H1 (cell line): ENCODE results near the gene KSR2. TPM values are rescaled to one million over a fixed set of nuclear protein-coding genes. Genes with fewer than 3 reads are reported as not detected.

Experiments
- CTCF ChIA-PET: fragments of 300-600 bp; sonication (Branson Sonifier 250); formaldehyde crosslinking; loops from one replicate; lab custom pipeline; 2021; ENCODE audit not compliant: partially characterized antibody; lab: Charles Lee
- POLR2A ChIA-PET: fragments of 300-600 bp; sonication (Branson Sonifier 250); formaldehyde crosslinking; loops from one replicate; lab custom pipeline; 2021; ENCODE audit warnings: inconsistent platforms; ENCODE audit not compliant: partially characterized antibody; lab: Charles Lee
- DNase-seq, 2 experiments: peaks; one replicate each; pipeline versions ENCODE4 v3.0.0 to v3.0.0-alpha.2; 2010 to 2022; ENCODE audit warnings: low spot score in 2 of 2, low read depth in 1 of 2, mixed read lengths in 1 of 2
- FAIRE-seq: peaks from 2 replicates; lab custom pipeline; 2011; peaks lifted over from hg19 to GRCh38; lab: Jason Lieb, UNC
- H2AFZ ChIP-seq: 2 replicates; pipeline ENCODE4 v1.8.1; 2012; ENCODE audit warnings: low read length, inconsistent platforms
- H2AK5ac ChIP-seq: 2 replicates; pipeline ENCODE4 v1.6.1; 2013; ENCODE audit warnings: low read depth, low read length
- H2BK120ac ChIP-seq: replicated peaks from 2 replicates; pipeline ENCODE3; 2013; ENCODE audit warnings: low read depth, low read length, inconsistent platforms
- H2BK12ac ChIP-seq: 2 replicates; pipeline ENCODE4 v1.6.1; 2013; ENCODE audit warnings: low read depth, low read length
- H2BK15ac ChIP-seq: 2 replicates; pipeline ENCODE4 v1.6.1; 2013; ENCODE audit warnings: low read length
- H2BK20ac ChIP-seq: 2 replicates; pipeline ENCODE4 v1.6.1; 2013; ENCODE audit warnings: low read length
- H2BK5ac ChIP-seq: 2 replicates; pipeline ENCODE4 v1.6.1; 2013; ENCODE audit warnings: low read depth, low read length
- H3K14ac ChIP-seq: 2 replicates; pipeline ENCODE4 v1.6.1; 2013; ENCODE audit warnings: inconsistent platforms; ENCODE audit not compliant: insufficient read length
- H3K18ac ChIP-seq: 2 replicates; pipeline ENCODE4 v1.6.1; 2013; ENCODE audit warnings: low read length; ENCODE audit errors: extremely low read depth
- H3K23ac ChIP-seq: 2 replicates; pipeline ENCODE4 v1.6.1; 2013; ENCODE audit warnings: inconsistent platforms; ENCODE audit not compliant: insufficient read length
- H3K23me2 ChIP-seq: 2 replicates; pipeline ENCODE4 v1.6.1; 2013; ENCODE audit warnings: low read depth, low read length
- H3K27ac ChIP-seq: 2 replicates; pipeline ENCODE4 v1.6.1; 2011; ENCODE audit warnings: low read depth, low read length, inconsistent platforms
- H3K27me3 ChIP-seq, 4 experiments: replicated peaks in 1 of 4; 1 replicate in 1 of 4; 2 replicates in 3 of 4; pipeline versions ENCODE4 v1.6.1 to v1.8.1; 2011 to 2013; ENCODE audit warnings: low read length in 3 of 4, mild to moderate bottlenecking in 3 of 4, inconsistent platforms in 2 of 4, mixed read lengths in 2 of 4, moderate library complexity in 1 of 4; ENCODE audit not compliant: control insufficient read depth in 3 of 4, insufficient read depth in 3 of 4; ENCODE audit errors: extremely low read depth in 1 of 4
- H3K36me3 ChIP-seq, 4 experiments: 2 replicates each; pipeline versions ENCODE4 v1.6.1 to v1.8.1; 2011 to 2013; ENCODE audit warnings: mild to moderate bottlenecking in 4 of 4, low read length in 3 of 4, moderate library complexity in 2 of 4, control low read depth in 1 of 4, inconsistent platforms in 1 of 4; ENCODE audit not compliant: insufficient read depth in 4 of 4, control insufficient read depth in 2 of 4
- H3K4ac ChIP-seq: replicated peaks from 2 replicates; pipeline ENCODE3; 2013; ENCODE audit warnings: low read length, low read depth, mixed read lengths, inconsistent platforms; ENCODE audit not compliant: insufficient read length
- H3K4me1 ChIP-seq, 4 experiments: replicated peaks in 1 of 4; 1 replicate in 1 of 4; 2 replicates in 3 of 4; pipeline versions ENCODE4 v1.6.1 to v1.8.1; 2011 to 2013; ENCODE audit warnings: low read length in 3 of 4, inconsistent platforms in 2 of 4, mixed read lengths in 1 of 4; ENCODE audit not compliant: insufficient read depth in 4 of 4, control insufficient read depth in 3 of 4
- H3K4me2 ChIP-seq, 2 experiments: 2 replicates each; pipeline versions ENCODE4 v1.6.1 to v1.8.1; 2011 to 2013; ENCODE audit warnings: low read depth in 2 of 2, low read length in 2 of 2, control low read depth in 1 of 2, inconsistent platforms in 1 of 2, mild to moderate bottlenecking in 1 of 2; ENCODE audit not compliant: insufficient read depth in 1 of 2
- H3K4me3 ChIP-seq, 4 experiments: fragments of 200-600, 300-600 bp in 1 of 4; sonication (generic), shearing (Covaris generic), sonication (Bioruptor Twin) in 1 of 4; 2 replicates each; pipeline versions ENCODE4 v1.5.1 to v1.8.1; 2011 to 2016; ENCODE audit warnings: low read length in 4 of 4, low read depth in 3 of 4, control low read depth in 2 of 4, inconsistent platforms in 2 of 4, mild to moderate bottlenecking in 2 of 4, mixed read lengths in 1 of 4, moderate library complexity in 1 of 4; ENCODE audit not compliant: insufficient read depth in 2 of 4; ENCODE audit errors: extremely low read depth in 1 of 4
- H3K56ac ChIP-seq: replicated peaks from 2 replicates; pipeline ENCODE3; 2013; ENCODE audit warnings: low read depth, mild to moderate bottlenecking, mixed read lengths, low read length, inconsistent platforms; ENCODE audit not compliant: insufficient read length
- H3K79me1 ChIP-seq: 2 replicates; pipeline ENCODE4 v1.6.1; 2013; ENCODE audit warnings: low read depth, low read length, control low read depth
- H3K79me2 ChIP-seq, 2 experiments: 2 replicates each; pipeline versions ENCODE4 v1.6.1 to v1.8.1; 2012 to 2013; ENCODE audit warnings: low read length in 2 of 2, mild to moderate bottlenecking in 2 of 2, inconsistent platforms in 1 of 2; ENCODE audit not compliant: insufficient read depth in 2 of 2, control insufficient read depth in 1 of 2
- H3K9ac ChIP-seq, 4 experiments: replicated peaks in 1 of 4; 1 replicate in 1 of 4; 2 replicates in 3 of 4; pipeline versions ENCODE4 v1.6.1 to v1.8.1; 2011 to 2013; ENCODE audit warnings: low read depth in 3 of 4, low read length in 3 of 4, control low read depth in 2 of 4, mild to moderate bottlenecking in 2 of 4, moderate library complexity in 2 of 4, inconsistent platforms in 1 of 4; ENCODE audit errors: extremely low read depth in 1 of 4
- H3K9me3 ChIP-seq, 2 experiments: 2 replicates each; pipeline versions ENCODE4 v1.6.1 to v1.8.1; 2012 to 2013; ENCODE audit warnings: mild to moderate bottlenecking in 2 of 2, moderate library complexity in 2 of 2, control low read depth in 1 of 2, inconsistent platforms in 1 of 2, low read depth in 1 of 2, low read length in 1 of 2, mixed read lengths in 1 of 2; ENCODE audit not compliant: insufficient read depth in 2 of 2
- H4K20me1 ChIP-seq, 2 experiments: replicated peaks in 1 of 2; 2 replicates each; pipeline versions ENCODE3 to v1.8.1; 2011 to 2013; ENCODE audit warnings: inconsistent platforms in 2 of 2, low read length in 2 of 2, mild to moderate bottlenecking in 1 of 2; ENCODE audit not compliant: insufficient read depth in 2 of 2, control insufficient read depth in 1 of 2
- H4K5ac ChIP-seq: 2 replicates; pipeline ENCODE4 v1.6.1; 2013; ENCODE audit warnings: low read length, low read depth, mixed read lengths, inconsistent platforms; ENCODE audit not compliant: insufficient read length
- H4K8ac ChIP-seq: 2 replicates; pipeline ENCODE4 v1.8.0; 2013; ENCODE audit warnings: mild to moderate bottlenecking, moderate library complexity, low read length, inconsistent platforms; ENCODE audit not compliant: insufficient read depth; ENCODE audit errors: extremely low read depth
- H4K91ac ChIP-seq: replicated peaks from 2 replicates; pipeline ENCODE3; 2013; ENCODE audit warnings: low read length, mixed read lengths, inconsistent platforms; ENCODE audit not compliant: insufficient read length
- ATF3 ChIP-seq: IDR thresholded peaks from 2 replicates; pipeline ENCODE4 v1.6.1; 2011; ENCODE audit warnings: low read depth, mild to moderate bottlenecking, low read length; ENCODE audit not compliant: insufficient read depth
- POLR2A ChIP-seq, 2 experiments: IDR thresholded peaks; 1 replicate in 1 of 2; 2 replicates in 1 of 2; pipeline ENCODE4 v1.6.1; 2011; ENCODE audit warnings: low read depth in 2 of 2, low read length in 2 of 2, mild to moderate bottlenecking in 2 of 2; ENCODE audit errors: control extremely low read depth in 1 of 2
- SAP30 ChIP-seq: fragments of 300-600 bp; sonication (generic); IDR thresholded peaks from 2 replicates; pipeline ENCODE4 v1.7.1; 2012; ENCODE audit warnings: low read length, moderate library complexity, mild to moderate bottlenecking, inconsistent platforms; ENCODE audit not compliant: insufficient read depth, insufficient replicate concordance
- SP2 ChIP-seq: IDR thresholded peaks from 2 replicates; pipeline ENCODE4 v1.6.1; 2012; ENCODE audit warnings: mild to moderate bottlenecking, low read length, inconsistent platforms
- TCF12 ChIP-seq: IDR thresholded peaks from 2 replicates; pipeline ENCODE4 v1.6.1; 2011; ENCODE audit warnings: low read depth, mild to moderate bottlenecking, low read length
- TEAD4 ChIP-seq: IDR thresholded peaks from 2 replicates; pipeline ENCODE4 v1.6.1; 2012; ENCODE audit warnings: low read depth, low read length, inconsistent platforms, mixed read lengths
- WGBS, 2 experiments: shearing (Covaris generic) in 1 of 2; methylation state at CpG; one replicate each; pipeline versions ENCODE4 v1.1.6 to v1.1.7; 2013 to 2015; ENCODE audit warnings: low lambda C conversion rate in 2 of 2, mixed read lengths in 2 of 2, inconsistent platforms in 1 of 2, low coverage in 1 of 2, missing lambda C conversion rate in 1 of 2; ENCODE audit not compliant: insufficient replicate concordance in 2 of 2, insufficient coverage in 1 of 2, insufficient read length in 1 of 2; ENCODE audit errors: extremely low coverage in 1 of 2, missing lambda C conversion rate in 1 of 2; 5-methylcytosine and 5-hydroxymethylcytosine counted together
- polyA plus RNA-seq, 7 experiments: library from polyadenylated mRNA; depleted of rRNA in 3 of 7; stranded (reverse) in 5 of 7; unstranded in 2 of 7; fragments of >200 nt in 5 of 7; fragments of 200-250 nt in 2 of 7; gene quantifications; 1 replicate in 5 of 7; 2 replicates in 1 of 7; 4 replicates in 1 of 7; pipeline versions ENCODE4 v1.2.1 to v1.2.3, GENCODE V29; 2011 to 2013; ENCODE audit warnings: missing spikeins in 2 of 7, mixed read lengths in 2 of 7
- total RNA-seq: library from RNA; stranded (reverse); fragmentation: NEBNext Ultra II Directional; extraction: Animal tissue kit (Norgen Biotek cat#: 25700); gene quantifications from 2 replicates; pipeline ENCODE4 v1.2.1, GENCODE V29; 2021

Gene KSR2
- total and polyA plus RNA-seq, 2 of the 8 experiments (the other 6 are each of a cell fraction or from before 2014, with no cell fraction given): 0.74 to 2.2 TPM

GRCh38 chr12:117513353-117513752 is 455.4 kb downstream of the KSR2 start:
- Histone ChIP-seq H3K4ac (no peak overlapping the region), H3K9ac (no peak overlapping the region), H3K4me1 (peaks cover 0 to 11% (median 9%) of the 10 kb centered on the region in 4 experiments; a peak in 3 of 7 replicates), H2BK20ac (no peak overlapping the region), H3K23me2 (peaks cover 6% of the 10 kb centered on the region; the same call in 1 of the 2 replicates), H2BK120ac (no peak overlapping the region), H3K18ac (peak overlapping the region; percentile 10; the same call in 1 of the 2 replicates), H3K79me1 (no peaks in the 10 kb centered on the region), H2BK15ac (no peak overlapping the region), H3K9me3 (no peaks in the 10 kb centered on the region), H2AK5ac (peak overlapping the region; percentile 75; the same call in 1 of the 2 replicates), H4K5ac (peak overlapping the region; percentile 1), H3K4me3 (no peak overlapping the region), H3K4me2 (peak overlapping the region in 1 of 2 experiments; percentile 67; a peak in 1 of 4 replicates), H3K23ac (no peak overlapping the region), H3K27me3 (no peaks in the 10 kb centered on the region), H2AFZ (no peak overlapping the region), H3K36me3 (no peaks in the 10 kb centered on the region), H2BK5ac (0 out of 2 replicates have a peak overlapping the region, but pooled peaks have one; percentile 4)
- no peak for DNase-seq
- 85% methylated on average over 4 of the region's 4 CpGs; no CpG with 5 or more reads in 1 of the 2 experiments for WGBS, 2 experiments
- ChIA-PET POLR2A (interaction anchor here (1.2 kb wide), 1 partner anchor 8 kb away, joined by 3 read pairs; no protein-coding TSS in a partner anchor), CTCF (interaction anchor here (0.8 kb wide), 1 partner anchor 40 kb away, joined by 3 read pairs; no protein-coding TSS in a partner anchor)
- no peak for TF ChIP-seq SP2
- no peak for TF ChIP-seq SAP30
- no peak for TF ChIP-seq ATF3
- TF ChIP-seq POLR2A (IDR thresholded peaks at IDR 0.05; ENCODE audit: control extremely low read depth in 1 of 2, low read depth in 2 of 2, low read length in 2 of 2): no peak
- no peak for TF ChIP-seq TCF12
- TF ChIP-seq TEAD4: no peak
- TF ChIP-seq, all 59 proteins: peak for 0
- Histone ChIP-seq H4K8ac (no peak overlapping the region; the same call in 1 of the 2 replicates), H4K91ac (peak overlapping the region; percentile 25), H3K56ac (no peak overlapping the region), H3K79me2 (no peaks in the 10 kb centered on the region), H2BK12ac (0 out of 2 replicates have a peak overlapping the region, but pooled peaks have one; percentile 69), H4K20me1 (no peaks in the 10 kb centered on the region), H3K27ac (no peak overlapping the region), H3K14ac (no peak overlapping the region)
- no peak for FAIRE-seq
